Measurements from ENCODE around the gene CCZ1.
"Not testable (repeated sequence)": the region's sequence is repeated elsewhere in the genome, so short reads cannot be mapped to it uniquely, and the experiment has no call there.

The CCZ1 gene

GRCh38 chr7:5892498-5892897 lies 6.0 kb upstream of the CCZ1 start:
- TF ChIP-seq ZNF274 (IDR thresholded peaks at IDR 0.05; ENCODE audit: low read depth, low read length) = no peak
- no peak overlapping the region for H3K4me3 ChIP-seq (ENCODE audit: low read length)

- not testable (repeated sequence) for H3K4me3 ChIP-seq (ENCODE audit: low read length)
These were observed 1.1 kb upstream of the CCZ1 start for GRCh38 chr7:5897369-5897919.

GRCh38 chr7:5903002-5903401 lies 4.5 kb downstream of the CCZ1 start:
- not testable (repeated sequence) for H3K4me3 ChIP-seq (ENCODE audit: low read length)

- not testable (repeated sequence) for H3K4me3 ChIP-seq (ENCODE audit: low read length)
These were observed 6.2 kb downstream of the CCZ1 start for GRCh38 chr7:5904726-5905125.

GRCh38 chr7:5908835-5909234 lies 10.3 kb downstream of the CCZ1 start:
- H3K4me3 ChIP-seq (ENCODE audit: low read length) = not testable (repeated sequence)

- not testable (repeated sequence) for H3K4me3 ChIP-seq (ENCODE audit: low read length)
These were observed 18.0 kb downstream of the CCZ1 start for GRCh38 chr7:5916529-5916928.

- not testable (repeated sequence) for H3K4me3 ChIP-seq (ENCODE audit: low read length)
These were observed 25.6 kb downstream of the CCZ1 start for GRCh38 chr7:5924180-5924579.

GRCh38 chr7:5924630-5925029 lies 26.1 kb downstream of the CCZ1 start:
- H3K4me3 ChIP-seq (ENCODE audit: low read length) = not testable (repeated sequence)

- H3K4me3 ChIP-seq (ENCODE audit: low read length) = not testable (repeated sequence)
These were observed 27.8 kb downstream of the CCZ1 start for GRCh38 chr7:5926263-5926870.

- H3K4me3 ChIP-seq (ENCODE audit: low read length) = not testable (repeated sequence)
These were observed 31.8 kb downstream of the CCZ1 start for GRCh38 chr7:5930290-5930689.

GRCh38 chr7:5931250-5931649 lies 32.7 kb downstream of the CCZ1 start:
- H3K4me3 ChIP-seq (ENCODE audit: low read length) = not testable (repeated sequence)

GRCh38 chr7:5931905-5932644 lies 33.5 kb downstream of the CCZ1 start:
- H3K4me3 ChIP-seq (ENCODE audit: low read length) = not testable (repeated sequence)

- not testable (repeated sequence) for H3K4me3 ChIP-seq (ENCODE audit: low read length)
These were observed 36.5 kb downstream of the CCZ1 start for GRCh38 chr7:5934945-5935450.

GRCh38 chr7:5963205-5963604 lies 64.7 kb downstream of the CCZ1 start:
- not testable (repeated sequence) for H3K4me3 ChIP-seq (ENCODE audit: low read length)

- not testable (repeated sequence) for H3K4me3 ChIP-seq (ENCODE audit: low read length)
These were observed 65.3 kb downstream of the CCZ1 start for GRCh38 chr7:5963810-5964209.

- not testable (repeated sequence) for H3K4me3 ChIP-seq (ENCODE audit: low read length)
These were observed 71.9 kb downstream of the CCZ1 start, which contains the start of gene RSPH10B for GRCh38 chr7:5970347-5970911. Gene RSPH10B (minus strand): TSS chr7:5970689. CDS start chr7:5967116, 3,573 bp downstream.

GRCh38 chr7:5973580-5973979 lies 75.0 kb downstream of the CCZ1 start:
- not testable (repeated sequence) for H3K4me3 ChIP-seq (ENCODE audit: low read length)

All from GM08714 (cell line).